GM12892 (cell line): Measurements from ENCODE around the gene RNF14.

Experiments used
- DNase-seq: peaks from one replicate; pipeline ENCODE4 v3.0.0; 2011; ENCODE audit not compliant: insufficient read length
- FAIRE-seq: peaks from 2 replicates; lab custom pipeline; 2011; peaks lifted over from hg19 to GRCh38; lab: Jason Lieb, UNC
- POLR2A ChIP-seq: IDR thresholded peaks from 2 replicates; pipeline ENCODE4 v1.6.1; 2011; ENCODE audit warnings: low read depth, low read length, control low read depth
- POLR2AphosphoS5 ChIP-seq: IDR thresholded peaks from 2 replicates; pipeline ENCODE4 v1.6.1; 2011; ENCODE audit warnings: low read depth, low read length, control low read depth
- TAF1 ChIP-seq: IDR thresholded peaks from 2 replicates; pipeline ENCODE4 v1.6.1; 2011; ENCODE audit warnings: low read depth, mild to moderate bottlenecking, control low read depth, low read length, borderline replicate concordance

RNF14 gene

DNA sequence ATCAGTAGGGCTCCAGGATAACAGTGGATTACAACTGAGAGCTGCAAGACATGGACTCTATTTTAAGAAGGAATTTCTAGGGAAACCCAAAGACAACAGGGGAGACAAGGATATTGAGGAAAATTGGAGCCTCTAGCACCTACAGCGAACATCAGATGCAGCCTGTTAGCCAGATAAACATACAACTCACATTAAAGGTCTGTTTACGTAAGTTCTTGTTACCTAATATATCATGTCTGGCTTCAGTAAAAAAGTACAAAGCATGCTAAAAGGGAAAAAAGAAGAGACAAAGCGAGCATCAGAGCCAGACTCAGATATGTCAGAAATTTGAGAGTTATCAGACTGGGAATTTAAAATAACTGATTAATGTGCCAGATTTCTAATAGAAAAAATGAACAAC, 26.8 kb downstream of the RNF14 start:
- no peak for TF ChIP-seq TAF1
- TF ChIP-seq POLR2A = no peak
- no peak for TF ChIP-seq POLR2AphosphoS5
- FAIRE-seq = no peak
- no peak for DNase-seq

DNA sequence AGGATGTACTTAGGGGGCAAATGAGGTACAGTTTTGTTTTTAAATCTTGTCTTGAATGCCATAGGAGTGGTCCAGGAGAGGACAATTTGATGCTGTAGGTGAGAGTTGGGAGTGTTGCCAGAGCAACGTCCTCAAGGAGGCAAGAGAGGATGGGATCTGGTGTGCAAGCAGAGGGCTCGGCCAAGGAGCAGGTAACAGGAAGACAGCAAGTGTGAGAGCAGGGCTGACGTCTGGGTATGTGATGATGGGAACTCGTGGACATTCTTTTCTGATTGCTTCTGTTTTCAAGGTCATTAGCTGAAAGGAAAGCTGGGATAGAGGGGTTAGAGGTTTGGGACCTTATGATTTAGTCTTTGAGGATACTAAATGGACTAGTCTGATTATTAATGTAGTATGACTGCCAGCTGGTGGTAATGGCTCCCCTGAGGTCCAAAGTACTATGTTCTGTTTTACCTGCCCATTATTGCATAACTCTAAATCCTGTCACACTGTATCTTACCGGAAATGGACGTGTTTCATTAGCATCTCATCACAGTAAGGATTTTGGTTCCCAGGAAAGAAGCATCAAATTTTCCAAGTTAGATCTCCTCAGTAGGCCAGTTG, 28.6 kb downstream of the RNF14 start:
- DNase-seq (no peak), FAIRE-seq (no peak)
- TF ChIP-seq POLR2AphosphoS5 (no peak), TAF1 (no peak), POLR2A (no peak)

DNA sequence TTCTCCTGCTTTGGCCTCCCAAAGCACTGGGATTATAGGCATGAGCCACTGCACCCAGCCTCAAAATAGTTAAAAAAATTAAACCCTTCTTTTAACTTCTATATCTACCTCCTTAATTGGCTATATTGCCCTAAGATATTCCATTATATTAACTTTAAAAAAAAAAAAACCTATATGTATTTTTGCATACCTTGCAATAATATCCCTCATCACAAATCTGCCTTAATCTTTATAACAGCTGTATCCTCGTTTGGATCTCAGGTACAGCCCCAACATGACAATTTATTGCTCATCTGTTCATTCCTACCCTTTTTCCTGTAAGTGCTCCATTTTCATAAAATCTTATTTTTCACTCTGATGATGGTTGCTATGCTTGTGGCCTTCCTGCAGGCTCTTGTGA, 31.3 kb downstream of the RNF14 start:
- no peak for TF ChIP-seq POLR2A
- TF ChIP-seq POLR2AphosphoS5 = no peak
- no peak for TF ChIP-seq TAF1
- FAIRE-seq (no peak), DNase-seq (no peak)

DNA sequence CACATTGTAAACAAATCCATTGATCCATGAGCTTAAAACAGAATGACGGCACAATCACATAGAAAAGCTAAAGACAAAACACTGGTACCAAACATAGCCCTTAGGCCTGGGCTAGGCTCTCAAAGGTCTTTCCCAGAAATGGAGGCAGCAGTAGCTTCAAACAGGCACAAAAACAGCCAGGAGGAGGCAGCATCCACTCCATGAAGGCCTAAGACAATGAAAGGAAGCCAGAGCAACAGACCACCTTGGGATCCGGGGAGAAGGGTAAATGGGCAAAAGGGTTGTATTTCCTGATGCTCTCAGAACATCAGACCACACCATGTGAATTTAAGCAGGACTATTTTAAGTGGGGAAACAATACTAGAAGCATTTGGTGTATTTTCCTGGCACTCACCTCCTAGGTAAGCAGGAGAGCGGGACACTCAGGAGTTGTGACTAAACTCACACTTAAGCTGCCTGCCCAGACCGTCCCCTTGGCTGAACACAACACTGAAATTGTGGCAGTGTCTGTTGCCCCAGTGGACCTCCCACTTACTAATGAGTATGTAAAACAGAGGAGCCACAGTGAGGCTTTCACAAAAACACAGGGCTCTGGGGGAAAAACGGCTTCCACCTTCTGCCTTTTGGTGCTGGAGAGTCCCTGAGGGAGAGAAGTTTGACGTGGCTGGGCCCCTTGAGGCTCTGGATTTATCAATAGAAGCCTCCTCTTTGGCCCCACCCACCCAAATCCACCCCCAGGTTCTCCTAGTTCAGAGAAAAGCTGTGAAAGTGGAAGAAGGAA, 32.0 kb downstream of the RNF14 start:
- no peak for DNase-seq
- TF ChIP-seq POLR2AphosphoS5 = no peak
- FAIRE-seq = no peak

DNA sequence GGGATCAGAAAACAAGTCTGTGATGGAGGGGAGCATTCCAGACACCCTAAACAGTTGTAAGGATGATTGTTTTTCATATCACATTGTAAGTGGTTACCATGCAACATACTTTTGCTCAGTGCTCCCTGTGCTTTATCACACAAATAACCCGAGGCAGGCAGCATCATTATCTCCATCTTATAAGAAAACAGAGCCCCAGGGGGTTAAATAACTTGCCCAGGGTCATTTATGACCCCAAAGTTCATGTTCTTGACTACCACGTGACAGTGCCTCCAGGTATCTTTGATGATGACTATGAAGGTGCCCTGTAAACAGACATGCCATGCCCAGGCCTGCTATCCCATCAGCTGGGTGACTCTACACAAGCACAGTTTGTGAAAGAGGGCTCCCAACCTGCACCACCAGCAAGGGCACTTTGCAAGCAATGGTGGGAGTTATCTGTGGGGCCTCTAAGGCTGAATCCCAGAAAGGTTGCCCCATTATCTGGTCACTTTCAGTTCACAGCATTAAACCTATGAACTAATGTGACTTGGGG, 34.4 kb downstream of the RNF14 start:
- DNase-seq = no peak
- TF ChIP-seq POLR2A (no peak), TAF1 (no peak), POLR2AphosphoS5 (no peak)
- FAIRE-seq = no peak

DNA sequence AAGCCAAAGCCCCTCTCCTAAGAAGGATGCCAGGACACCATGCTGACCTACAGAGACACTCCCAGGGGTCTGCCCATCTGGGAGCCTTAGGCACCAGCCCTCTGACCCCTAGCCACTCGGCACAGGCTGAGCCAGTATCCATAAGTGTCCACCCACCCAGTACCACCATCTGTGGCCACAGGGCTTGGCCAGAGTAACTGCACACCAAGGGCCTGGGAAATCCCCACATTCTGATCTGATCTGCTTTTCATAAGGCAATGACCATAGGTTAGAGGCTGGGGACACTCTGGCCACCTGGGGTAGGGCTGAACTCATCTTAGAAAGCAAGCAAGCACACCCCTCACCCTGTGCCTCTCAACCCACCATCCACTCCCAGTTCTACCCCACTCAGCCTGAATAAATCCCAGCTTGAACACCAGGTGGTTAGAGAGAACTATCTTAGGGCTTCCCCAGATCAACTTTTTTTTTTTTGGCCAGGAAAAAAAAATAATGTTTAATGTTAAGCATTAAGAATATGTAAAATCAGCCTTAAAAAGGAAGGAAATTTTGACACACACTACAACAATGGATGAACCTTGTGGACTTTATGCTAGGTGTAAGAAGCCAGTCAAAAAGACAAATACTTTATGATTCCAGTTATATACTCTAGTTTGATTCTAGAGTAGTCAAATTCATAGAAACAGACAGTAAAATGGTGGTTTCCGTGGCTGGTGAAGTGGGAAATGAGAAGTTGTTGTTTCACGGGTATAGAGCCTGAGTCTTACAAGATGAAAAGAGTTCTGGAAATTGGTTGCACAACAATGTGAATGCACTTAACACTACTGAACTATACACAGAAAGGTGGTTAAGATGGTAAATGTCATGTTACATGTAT, 37.7 kb downstream of the RNF14 start:
- FAIRE-seq (no peak), DNase-seq (no peak)
- TF ChIP-seq TAF1 = no peak
- TF ChIP-seq POLR2AphosphoS5 = no peak
- no peak for TF ChIP-seq POLR2A

DNA sequence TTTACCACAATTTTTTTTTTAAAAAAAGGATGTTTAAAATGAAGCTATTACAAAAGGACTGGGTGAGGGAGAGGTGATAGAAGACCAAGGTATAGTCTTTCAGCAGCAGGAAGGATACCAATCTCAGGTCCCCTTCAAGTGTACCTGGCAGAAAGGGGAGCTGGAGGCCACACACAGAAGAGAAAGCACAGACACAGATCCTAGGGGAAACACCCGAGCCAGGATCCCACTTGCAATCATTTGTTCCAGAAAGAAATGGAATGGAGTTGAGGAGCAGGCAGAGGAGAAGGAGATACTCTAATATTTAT, 38.3 kb downstream of the RNF14 start:
- no peak for TF ChIP-seq POLR2AphosphoS5
- TF ChIP-seq POLR2A = no peak
- no peak for TF ChIP-seq TAF1
- FAIRE-seq (no peak), DNase-seq (no peak)

DNA sequence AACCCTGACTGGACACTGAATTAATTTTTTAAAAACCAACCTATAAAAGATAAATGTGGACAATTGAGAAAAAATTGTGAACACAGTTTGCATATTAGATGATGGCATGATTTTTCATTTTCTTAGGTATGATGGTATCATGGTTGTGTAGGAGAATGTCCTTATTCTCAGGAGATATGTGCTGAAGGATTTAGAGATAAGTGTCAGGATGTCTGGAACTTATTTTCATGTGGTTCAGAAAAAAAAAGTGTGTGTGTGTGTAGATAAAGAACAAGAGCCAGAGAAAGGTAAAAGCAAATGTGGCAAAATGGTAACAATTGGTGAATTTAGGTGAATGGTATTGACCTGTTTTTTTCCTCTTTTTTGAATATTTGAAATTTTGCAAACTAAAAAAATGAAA, 39.9 kb downstream of the RNF14 start:
- TF ChIP-seq POLR2AphosphoS5 = no peak
- TF ChIP-seq POLR2A = no peak
- TF ChIP-seq TAF1 = no peak
- FAIRE-seq = no peak
- no peak for DNase-seq

DNA sequence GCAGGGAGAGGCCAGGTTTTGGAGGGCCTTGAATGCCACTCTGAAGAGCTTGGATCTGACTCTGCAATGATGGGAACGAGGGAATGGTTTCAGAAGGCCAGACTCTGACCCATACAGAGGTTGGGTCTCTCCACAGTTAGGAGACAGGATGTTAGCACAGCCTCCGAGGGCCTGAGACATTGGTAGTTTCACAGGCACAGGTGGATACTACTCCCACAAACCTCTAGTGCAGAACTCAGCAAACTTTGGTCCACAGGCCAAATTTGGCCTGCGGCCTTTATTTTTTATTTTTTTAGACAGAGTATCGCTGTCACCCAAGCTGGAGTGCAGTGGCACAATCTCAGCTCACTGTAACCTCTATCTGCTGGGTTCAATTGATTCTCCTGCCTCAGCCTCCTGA, 41.0 kb downstream of the RNF14 start:
- DNase-seq (no peak), FAIRE-seq (no peak)
- no peak for TF ChIP-seq POLR2A
- TF ChIP-seq TAF1 = no peak
- no peak for TF ChIP-seq POLR2AphosphoS5

DNA sequence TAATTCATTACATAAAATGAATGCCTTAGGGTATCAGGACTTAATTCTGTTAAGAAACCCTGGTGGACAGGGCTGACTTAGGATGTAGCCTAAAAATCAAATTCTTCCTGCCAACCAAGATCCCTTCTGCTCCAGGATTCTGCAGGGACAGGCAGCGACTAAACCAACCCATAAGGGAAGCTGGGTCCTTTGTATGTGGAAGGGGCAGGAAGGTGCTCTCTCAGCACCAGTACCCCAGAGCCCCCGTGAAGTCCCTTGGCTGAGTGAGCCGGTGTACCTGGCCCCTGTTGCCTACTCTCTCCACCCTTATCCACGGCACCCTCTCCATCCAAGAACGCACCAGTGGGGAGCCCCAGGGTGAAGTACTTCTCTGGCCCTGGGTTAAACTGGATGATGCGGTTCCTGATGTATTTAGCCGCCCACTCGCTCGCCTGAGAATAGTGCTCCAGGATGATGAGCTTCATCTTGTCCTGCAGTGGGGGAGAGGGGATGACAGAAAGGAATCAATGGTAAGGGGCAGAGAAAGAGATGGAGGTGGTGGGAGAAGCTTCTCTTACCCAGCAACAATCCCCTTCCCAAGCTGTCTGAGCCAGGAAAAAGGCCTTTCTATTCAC, 42.8 kb downstream of the RNF14 start:
- DNase-seq = no peak
- TF ChIP-seq POLR2A (no peak), TAF1 (no peak), POLR2AphosphoS5 (no peak)
- FAIRE-seq = no peak

DNA sequence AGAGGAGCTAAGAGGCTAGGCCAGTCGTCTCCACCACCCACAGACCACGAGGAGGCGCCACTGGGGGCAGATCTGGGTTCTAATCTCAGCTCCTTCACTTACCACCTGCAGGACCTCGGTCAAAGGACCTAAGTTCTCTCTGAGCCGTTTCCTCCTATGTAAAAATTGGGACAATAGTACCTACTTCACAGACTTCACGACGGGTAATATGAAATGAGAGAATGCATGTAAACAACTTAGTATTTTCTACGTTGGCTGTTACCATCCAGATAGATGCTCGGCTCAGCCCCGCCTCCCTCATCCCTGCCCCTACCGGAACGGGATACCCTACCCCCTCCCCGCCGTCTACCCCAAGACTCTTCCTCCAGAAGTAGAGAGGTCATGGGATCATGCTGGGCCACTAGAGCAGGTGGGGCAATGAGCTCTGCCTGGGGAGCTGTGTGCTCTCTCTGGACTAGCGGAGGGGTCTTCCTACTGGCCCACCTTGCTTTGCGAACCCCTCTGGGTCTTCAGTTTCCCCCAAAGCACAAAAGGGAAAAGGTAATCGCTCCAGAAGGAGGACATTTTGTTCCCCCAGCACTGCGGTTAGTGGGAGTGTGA, 43.4 kb downstream of the RNF14 start:
- TF ChIP-seq POLR2A (no peak), POLR2AphosphoS5 (no peak), TAF1 (no peak)
- DNase-seq = no peak
- FAIRE-seq = no peak
